ENCODE data around the gene ZNF76.

The ZNF76 gene

GRCh38 chr6:35265523-35265922 is 6.0 kb downstream of the ZNF76 start:
- DNase-seq (ENCODE audit: low read depth), result no peak
- no peak overlapping the region for H3K4me3 ChIP-seq (ENCODE audit: low read depth, low read length)
- TF ChIP-seq, protein P1, sequence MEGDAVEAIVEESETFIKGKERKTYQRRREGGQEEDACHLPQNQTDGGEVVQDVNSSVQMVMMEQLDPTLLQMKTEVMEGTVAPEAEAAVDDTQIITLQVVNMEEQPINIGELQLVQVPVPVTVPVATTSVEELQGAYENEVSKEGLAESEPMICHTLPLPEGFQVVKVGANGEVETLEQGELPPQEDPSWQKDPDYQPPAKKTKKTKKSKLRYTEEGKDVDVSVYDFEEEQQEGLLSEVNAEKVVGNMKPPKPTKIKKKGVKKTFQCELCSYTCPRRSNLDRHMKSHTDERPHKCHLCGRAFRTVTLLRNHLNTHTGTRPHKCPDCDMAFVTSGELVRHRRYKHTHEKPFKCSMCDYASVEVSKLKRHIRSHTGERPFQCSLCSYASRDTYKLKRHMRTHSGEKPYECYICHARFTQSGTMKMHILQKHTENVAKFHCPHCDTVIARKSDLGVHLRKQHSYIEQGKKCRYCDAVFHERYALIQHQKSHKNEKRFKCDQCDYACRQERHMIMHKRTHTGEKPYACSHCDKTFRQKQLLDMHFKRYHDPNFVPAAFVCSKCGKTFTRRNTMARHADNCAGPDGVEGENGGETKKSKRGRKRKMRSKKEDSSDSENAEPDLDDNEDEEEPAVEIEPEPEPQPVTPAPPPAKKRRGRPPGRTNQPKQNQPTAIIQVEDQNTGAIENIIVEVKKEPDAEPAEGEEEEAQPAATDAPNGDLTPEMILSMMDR (IDR thresholded peaks at IDR 0.05; ENCODE audit: low read depth, low read length, missing control alignments), result no peak

- no peak for DNase-seq (ENCODE audit: low read depth)
- no peak overlapping the region for H3K4me3 ChIP-seq (ENCODE audit: low read depth, low read length)
- TF ChIP-seq, protein P1 (IDR thresholded peaks at IDR 0.05; ENCODE audit: low read depth, low read length, missing control alignments), result no peak
These were observed 7.9 kb downstream of the ZNF76 start for GRCh38 chr6:35267446-35267845.

GRCh38 chr6:35267897-35268296 is 8.4 kb downstream of the ZNF76 start:
- no peak overlapping the region for H3K4me3 ChIP-seq (ENCODE audit: low read depth, low read length)
- TF ChIP-seq, protein P1 (IDR thresholded peaks at IDR 0.05; ENCODE audit: low read depth, low read length, missing control alignments), result no peak
- DNase-seq (ENCODE audit: low read depth), result no peak

DNA sequence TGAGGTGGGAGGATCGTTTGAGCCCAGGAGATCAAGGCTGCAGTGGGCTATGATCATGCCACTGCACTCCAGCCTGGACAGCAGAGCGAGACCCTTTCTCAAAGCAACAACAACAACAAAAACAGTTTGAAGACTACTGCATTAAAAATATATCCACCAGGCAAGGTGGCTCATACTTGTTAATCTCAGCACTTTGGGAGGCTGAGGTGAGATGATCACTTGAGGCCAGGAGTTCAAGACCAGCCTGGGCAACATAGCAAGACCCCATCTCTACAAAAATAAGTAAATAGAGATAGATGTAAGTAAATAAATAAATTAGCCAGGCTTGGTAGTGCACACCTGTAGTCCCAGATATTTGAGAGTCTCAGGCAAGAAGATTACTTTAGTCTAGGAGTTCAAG is 12.5 kb downstream of the ZNF76 start:
- no peak overlapping the region for H3K4me3 ChIP-seq (ENCODE audit: low read depth, low read length)
- TF ChIP-seq, protein P1 (IDR thresholded peaks at IDR 0.05; ENCODE audit: low read depth, low read length, missing control alignments), result no peak
- no peak for DNase-seq (ENCODE audit: low read depth)

GRCh38 chr6:35273822-35274559 is 14.5 kb downstream of the ZNF76 start:
- H3K4me3 ChIP-seq (ENCODE audit: low read depth, low read length), result no peak overlapping the region
- TF ChIP-seq, protein P1 (IDR thresholded peaks at IDR 0.05; ENCODE audit: low read depth, low read length, missing control alignments), result no peak
- no peak for DNase-seq (ENCODE audit: low read depth)

DNA sequence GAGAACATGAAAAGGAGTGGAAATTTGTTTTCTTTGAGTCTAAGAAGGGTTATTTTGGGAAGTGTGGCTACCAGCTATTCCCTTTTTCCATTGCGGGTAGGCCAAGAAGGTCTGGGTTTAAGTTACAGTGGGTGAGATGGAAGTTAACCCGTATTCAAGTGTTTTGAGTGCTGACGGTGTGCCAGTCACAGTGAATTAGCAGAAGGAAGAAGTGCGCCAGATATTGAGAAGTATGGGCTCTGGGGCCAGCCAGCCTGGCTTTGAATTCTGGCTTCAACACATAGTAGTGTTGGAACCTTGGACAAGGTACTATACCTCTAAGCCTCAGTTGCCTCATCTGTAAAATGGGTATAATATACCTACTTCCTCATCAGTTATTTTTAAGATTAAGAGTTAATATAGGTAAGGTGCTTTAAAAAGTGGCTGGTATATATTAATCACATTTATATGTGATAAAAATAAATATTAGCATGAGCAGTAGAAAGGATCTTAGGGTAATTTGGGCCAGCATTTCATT is 16.3 kb downstream of the ZNF76 start:
- DNase-seq (ENCODE audit: low read depth), result no peak
- no peak overlapping the region for H3K4me3 ChIP-seq (ENCODE audit: low read depth, low read length)
- TF ChIP-seq, protein P1 (IDR thresholded peaks at IDR 0.05; ENCODE audit: low read depth, low read length, missing control alignments), result no peak

DNA sequence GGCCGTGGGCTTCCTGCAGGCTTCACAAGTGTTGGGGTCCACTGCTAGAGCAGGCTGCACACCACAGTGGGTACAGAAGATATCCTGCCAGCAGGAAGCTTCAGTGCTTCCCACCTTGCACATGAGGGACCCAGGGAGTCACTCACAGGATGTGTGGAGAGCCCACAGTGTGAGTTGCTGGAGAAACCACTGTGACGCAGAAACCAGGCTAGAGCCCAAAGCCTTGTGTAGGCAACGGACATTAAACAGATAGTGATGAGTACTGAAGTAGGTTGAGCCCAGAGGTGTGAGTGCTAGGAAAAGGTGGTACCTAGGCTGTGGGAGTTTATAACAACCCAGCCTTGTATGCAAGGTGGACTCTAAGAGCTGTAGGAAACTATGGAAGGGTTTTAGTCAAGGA is 19.2 kb downstream of the ZNF76 start:
- TF ChIP-seq, protein P1 (IDR thresholded peaks at IDR 0.05; ENCODE audit: low read depth, low read length, missing control alignments), result no peak
- no peak for DNase-seq (ENCODE audit: low read depth)
- H3K4me3 ChIP-seq (ENCODE audit: low read depth, low read length), result no peak overlapping the region
